Activated T-cell treated with anti-CD3 and anti-CD28 coated beads, Interleukin-2, amount 50 U/mL, for 1 hour (primary cell): ENCODE data around the gene SOBP.

Experiments
- DNase-seq: peaks from one replicate; pipeline ENCODE4 v3.0.0-alpha.2; 2020

The SOBP gene

DNA sequence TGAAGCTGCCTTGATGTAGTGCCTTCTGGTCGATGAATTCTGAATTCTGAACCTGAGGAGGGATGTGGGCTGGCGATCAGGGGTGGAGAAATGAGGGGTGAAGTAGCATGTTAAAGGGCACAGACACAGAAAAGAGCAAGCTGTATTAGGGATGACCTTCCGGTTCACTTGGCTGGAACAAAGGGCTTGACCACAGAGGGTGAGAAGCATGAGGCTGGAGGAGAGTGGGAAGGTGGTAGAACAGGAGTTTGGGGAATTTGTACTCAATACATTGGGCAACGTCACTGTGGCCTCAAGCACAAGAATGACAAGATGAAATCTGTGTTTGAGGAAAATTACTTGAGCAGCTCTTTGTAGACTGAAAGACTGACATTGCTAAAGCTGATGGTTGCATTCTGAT lies 155.8 kb downstream of the SOBP start:
- DNase-seq = no peak

- DNase-seq = no peak
These were observed 156.3 kb downstream of the SOBP start for GRCh38 chr6:107646176-107646575.

DNA sequence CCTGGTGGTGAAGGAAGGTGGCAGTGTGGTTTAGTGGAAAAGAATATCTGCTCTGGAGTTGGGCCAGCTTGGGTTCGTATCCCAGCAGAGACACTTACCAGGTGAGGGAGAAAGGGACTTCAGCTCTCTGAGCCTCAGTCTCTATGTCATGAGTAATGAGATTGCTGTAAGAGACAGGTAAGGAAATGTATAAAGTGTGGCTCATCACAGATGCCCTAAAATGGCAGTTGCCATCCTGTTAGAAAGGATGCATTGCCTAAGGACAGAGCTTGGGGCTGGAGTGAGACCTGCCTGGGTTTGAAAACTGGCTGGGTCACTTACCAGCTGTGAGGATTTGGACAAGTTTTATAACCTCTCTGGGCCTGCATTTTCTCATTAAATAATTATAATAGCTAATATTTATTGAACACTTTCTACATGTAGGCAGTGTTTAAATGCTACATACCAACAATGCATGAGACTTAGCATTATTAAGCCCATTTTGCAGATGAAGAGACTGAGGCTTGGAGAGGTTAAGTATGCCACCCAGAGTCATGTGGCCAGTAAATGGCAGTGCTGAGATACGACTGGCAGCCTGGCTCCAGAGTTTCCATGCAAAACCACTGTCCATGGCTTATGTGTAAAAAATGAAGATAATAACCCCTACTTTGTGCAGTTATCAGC lies 157.0 kb downstream of the SOBP start:
- DNase-seq = no peak

DNA sequence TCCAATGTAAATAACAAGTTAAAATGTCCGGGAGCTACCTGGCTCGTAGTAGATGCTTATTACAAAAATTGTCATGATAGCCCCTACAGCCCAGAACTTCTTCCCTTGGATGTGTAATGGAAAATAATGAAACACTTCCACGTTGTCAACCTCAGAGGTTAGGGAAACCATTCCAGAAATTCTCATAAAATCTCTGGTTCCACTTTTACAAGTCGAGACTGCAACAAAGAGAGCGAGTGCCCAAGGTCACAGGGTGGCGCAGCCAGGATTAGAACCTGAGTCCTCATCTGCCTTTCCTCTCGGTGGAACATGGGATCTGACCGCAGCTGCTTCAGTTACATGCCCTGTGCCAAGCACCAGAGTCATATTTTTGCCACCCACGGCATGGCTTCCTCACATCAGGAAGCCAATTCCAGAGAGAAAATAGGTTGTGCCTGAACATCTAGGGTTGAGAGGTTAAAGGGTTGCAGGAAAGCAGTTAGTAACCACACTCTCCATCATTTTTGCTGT lies 157.6 kb downstream of the SOBP start:
- no peak for DNase-seq

GRCh38 chr6:107648983-107649382 lies 159.1 kb downstream of the SOBP start:
- no peak for DNase-seq

DNA sequence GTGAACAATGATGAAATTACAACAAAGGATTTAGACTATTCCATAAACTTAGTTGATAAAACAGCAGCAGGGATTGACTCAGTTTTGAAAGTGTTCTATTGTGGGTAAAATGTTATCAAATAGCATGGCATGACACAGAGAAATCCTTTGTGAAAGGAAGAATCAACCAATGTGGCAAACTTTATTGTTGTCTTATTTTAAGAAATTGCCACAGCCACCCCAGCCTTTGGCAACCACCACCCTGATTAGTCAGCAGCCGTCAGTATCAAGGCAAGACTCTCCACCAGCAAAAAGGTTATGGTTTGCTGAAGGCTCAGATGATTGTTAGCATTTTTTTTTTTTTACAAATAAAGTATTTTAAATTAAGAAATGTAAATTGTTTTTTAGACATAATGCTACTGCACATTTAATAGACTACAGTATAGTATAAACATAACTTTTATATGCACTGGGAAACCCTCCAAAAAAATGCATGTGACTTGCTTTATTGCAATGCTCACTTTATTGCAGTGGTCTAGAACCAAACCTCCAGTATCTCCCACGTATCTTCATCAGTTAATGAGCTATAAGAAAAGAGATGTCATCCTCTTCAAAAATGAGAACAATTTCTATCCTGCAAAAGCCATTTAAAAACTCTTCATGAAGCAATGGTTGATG lies 162.7 kb downstream of the SOBP start:
- no peak for DNase-seq

GRCh38 chr6:107653183-107653580 lies 163.3 kb downstream of the SOBP start:
- no peak for DNase-seq

DNA sequence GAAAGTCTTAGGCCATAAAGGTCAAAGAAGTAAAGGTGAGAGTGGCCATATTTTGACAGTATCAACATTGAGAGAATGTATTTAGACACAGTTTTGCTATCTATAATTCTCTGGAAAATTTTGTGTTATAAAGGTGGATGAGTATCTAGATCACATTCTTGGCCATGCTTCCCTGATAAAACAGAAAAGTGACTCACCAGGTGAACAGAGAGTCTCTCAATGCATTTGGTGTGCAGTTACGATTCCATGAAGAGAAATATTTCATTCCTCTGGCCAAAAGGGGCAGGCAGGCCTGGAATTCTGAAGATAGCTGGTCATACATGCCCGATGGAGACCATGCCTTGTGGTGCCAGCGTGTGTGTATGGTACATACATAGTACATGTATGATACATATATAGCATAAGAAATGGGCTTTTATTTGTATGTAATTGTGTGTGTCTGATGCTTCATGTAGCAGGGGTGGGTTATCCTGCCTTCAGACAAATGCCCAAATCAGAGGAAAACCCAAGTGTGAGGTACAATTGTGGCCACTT lies 164.0 kb downstream of the SOBP start:
- no peak for DNase-seq

DNA sequence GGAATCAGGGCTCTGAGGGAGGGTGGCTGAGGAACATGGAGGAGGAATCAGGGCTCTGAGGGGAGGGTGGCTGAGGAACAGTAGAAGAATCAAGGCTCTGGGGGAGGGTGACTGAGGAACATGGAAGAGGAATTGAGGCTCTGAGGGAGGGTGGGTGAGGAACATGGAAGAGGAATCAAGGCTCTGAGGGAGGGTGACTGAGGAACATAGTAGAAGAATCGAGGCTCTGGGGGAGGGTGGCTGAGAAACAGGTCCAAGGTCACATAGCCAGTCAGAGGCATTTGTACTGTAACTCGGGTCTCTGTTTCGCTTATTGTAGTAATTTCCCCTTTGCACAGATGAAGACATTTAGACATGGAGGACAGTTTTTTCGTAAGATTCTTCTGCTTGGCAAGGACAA lies 164.8 kb downstream of the SOBP start:
- DNase-seq = no peak

GRCh38 chr6:107655245-107655644 lies 165.3 kb downstream of the SOBP start:
- DNase-seq = no peak

GRCh38 chr6:107655864-107656263 lies 165.9 kb downstream of the SOBP start:
- no peak for DNase-seq

DNA sequence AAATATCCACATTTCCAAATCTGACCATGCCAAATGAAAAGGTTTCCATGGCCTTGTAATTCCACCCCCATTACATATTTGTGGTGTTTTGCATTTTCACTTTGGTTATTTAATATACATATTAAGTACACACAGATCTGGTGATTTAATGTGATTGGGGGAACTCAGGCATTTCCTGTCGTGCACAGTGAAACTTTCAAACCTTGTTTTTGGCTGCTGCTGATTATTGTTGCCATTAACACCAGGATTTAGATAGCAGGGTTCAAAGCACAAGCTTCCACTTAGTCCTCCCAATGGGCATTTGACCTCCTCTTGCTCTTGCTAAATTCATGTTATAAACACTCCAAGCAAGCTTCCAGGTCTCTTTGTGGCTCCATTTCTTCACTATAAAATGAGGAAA lies 166.5 kb downstream of the SOBP start:
- DNase-seq = no peak

- no peak for DNase-seq
These were observed 167.0 kb downstream of the SOBP start for GRCh38 chr6:107656883-107657282.

- no peak for DNase-seq
These were observed 167.4 kb downstream of the SOBP start for GRCh38 chr6:107657373-107657754.

DNA sequence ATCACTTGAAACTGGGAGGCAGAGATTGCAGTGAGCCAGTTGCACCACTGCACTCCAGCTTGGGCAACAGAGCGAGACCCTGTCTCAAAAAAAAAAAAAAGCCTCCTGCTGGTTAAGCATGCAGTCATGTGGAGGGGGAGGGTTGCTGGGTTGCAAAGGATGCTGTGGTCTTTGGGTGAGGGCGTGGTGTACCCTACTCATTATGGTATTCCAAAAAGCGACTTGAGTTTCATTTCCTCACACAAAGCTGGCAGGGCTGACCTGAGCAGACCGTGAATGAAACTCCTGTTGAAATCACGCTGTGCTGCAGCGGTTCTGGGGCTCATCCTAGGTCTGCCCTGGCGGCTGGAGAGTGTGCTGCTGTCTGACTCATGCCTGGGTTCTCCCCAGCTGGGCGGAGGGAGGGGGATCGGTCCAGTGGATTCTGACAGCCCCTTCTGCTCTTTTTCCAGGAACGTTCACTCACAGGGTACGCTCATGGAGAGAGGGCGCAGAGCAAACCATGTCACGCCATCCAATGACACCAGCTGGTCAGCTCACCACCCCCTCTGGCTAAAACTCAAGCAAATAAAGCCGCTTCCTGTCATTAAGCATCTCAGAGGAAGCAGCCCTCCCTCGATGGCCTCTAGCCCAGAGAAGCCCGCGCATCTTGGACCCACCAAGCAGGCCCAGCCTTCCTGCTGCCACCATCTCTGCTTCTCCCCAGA lies 168.0 kb downstream of the SOBP start:
- peak; percentile 34 for DNase-seq

GRCh38 chr6:107658920-107659865 lies 169.3 kb downstream of the SOBP start:
- no peak for DNase-seq

GRCh38 chr6:107660839-107661238 lies 170.9 kb downstream of the SOBP start:
- no peak for DNase-seq

DNA sequence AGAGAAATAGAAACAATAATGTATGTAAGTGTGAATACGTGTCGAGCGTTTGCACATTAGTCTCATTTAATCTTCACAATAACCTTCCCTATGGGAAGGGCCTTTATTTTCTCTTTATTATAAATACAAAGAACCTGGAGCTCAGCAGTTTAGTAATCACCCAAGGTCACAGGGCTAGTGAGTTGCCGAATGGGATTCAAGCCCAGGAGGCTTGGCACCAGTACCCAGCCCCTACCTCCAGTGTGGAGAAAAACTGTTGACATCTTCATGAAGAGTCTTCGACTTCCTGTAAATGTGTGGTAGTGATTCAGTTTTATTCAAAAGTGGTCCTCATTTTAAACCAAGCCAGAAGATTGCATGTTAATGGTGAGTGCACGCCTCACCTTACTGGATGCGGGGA lies 171.4 kb downstream of the SOBP start:
- no peak for DNase-seq

GRCh38 chr6:107662333-107662732 lies 172.4 kb downstream of the SOBP start:
- DNase-seq = no peak

DNA sequence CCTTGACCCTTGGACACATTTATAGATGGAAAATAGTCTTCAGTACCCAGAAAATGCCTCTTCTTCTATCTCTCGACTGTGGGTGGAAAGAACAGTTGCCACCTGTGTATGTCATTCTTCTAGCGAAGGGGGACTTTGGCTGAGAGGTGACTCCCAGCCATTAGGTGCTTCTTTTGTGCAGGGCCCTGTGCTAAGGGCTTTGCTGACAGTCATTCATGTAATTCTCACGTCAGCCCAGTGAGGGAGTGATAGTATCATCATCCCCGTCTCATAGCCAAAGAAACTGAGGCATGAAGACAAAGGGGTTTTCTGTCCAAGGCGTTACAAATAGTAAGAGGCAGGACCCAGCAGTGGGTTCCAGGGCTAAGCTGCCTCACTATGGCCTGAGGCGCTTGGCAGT lies 173.4 kb downstream of the SOBP start:
- no peak for DNase-seq

DNA sequence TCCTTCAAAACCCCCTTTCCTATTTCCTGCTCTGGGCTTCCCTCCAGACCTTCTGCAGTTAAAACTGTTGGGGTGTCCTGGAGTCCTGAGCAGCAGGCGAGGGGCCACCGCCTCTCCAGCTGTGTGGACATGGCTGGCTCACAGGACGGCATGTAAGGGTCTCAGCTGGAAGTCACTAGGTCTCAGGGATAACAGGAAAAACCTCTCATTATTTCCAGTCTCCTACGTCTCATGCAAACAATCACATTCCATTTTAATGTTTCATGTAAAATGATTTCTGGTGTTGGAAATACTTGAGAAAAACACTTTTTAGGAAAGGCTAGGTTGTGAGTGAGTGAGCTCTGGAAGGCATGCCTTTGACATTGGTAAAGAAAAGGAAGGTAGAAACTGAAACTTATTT lies 175.5 kb downstream of the SOBP start:
- no peak for DNase-seq

DNA sequence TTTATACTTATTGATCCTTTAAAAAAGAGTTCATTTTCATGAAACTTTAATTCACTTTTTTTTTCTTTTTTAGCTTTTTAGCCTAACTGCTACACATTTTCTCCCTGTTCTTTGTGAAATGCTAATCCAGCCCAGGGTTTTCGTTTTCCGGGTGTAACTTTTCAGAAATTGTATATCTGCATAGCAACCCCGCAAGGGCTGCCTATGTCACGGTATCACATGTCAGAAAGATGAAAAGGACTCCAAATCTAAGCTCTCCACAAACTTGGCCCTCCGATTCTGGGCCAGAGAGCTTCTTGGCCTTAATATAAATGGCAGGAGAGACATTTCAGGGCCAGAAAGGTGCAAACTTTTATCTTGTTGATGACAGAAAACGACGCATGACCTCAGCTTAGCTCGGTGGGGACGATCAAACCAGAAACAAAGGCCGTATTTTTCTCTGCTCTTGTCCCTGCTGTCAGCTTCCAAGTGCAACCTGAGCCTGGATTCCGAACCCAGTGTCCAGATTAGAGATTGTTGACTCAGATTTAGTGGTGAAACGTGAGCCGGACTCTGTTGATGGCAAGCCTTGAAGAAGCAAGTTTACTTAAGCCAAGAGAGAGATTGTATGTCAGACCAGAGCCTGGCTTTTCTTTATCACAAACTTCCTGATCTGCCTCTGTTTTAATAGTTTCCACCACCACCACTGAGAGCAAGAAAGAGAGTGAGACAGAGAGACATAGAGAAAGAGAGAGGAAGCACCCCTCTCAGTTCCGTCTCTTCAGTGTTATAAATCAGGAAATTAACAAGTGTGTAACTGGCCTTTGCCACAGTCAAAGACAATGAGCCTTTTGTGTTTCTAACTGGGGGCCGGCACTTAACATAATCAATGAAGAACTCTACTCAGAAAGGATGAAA lies 176.4 kb downstream of the SOBP start:
- DNase-seq = no peak
